HEK293 (cell line): Measurements from ENCODE around the gene SNUPN.

Experiments
- EGR2 ChIP-seq: fragments of 450-650 bp; formaldehyde crosslinking; IDR thresholded peaks from 2 replicates; pipeline ENCODE4 v1.5.1; 2016; ENCODE audit warnings: low read depth, missing biosample characterization, missing genetic modification characterization
- GLIS2 ChIP-seq: fragments of 450-650 bp; formaldehyde crosslinking; IDR thresholded peaks from 2 replicates; pipeline ENCODE4 v1.5.1; 2016; ENCODE audit warnings: missing biosample characterization, missing genetic modification characterization
- HOXD13 ChIP-seq: sonication (generic); formaldehyde crosslinking; IDR thresholded peaks from 2 replicates; pipeline ENCODE4 v1.8.0; 2022; ENCODE audit warnings: missing genetic modification reagents, borderline replicate concordance
- KLF1 ChIP-seq: fragments of 450-650 bp; formaldehyde crosslinking; IDR thresholded peaks from 2 replicates; pipeline ENCODE4 v1.5.1; 2016; ENCODE audit warnings: missing biosample characterization, missing genetic modification characterization
- KLF10 ChIP-seq: fragments of 450-650 bp; IDR thresholded peaks from 2 replicates; pipeline ENCODE4 v1.5.1; 2018; ENCODE audit warnings: missing biosample characterization, mild to moderate bottlenecking, missing genetic modification characterization
- PRDM10 ChIP-seq: fragments of 450-650 bp; formaldehyde crosslinking; IDR thresholded peaks from 2 replicates; pipeline ENCODE4 v1.5.1; 2016; ENCODE audit warnings: missing biosample characterization, missing genetic modification characterization
- PRDM6 ChIP-seq: fragments of 450-650 bp; formaldehyde crosslinking; IDR thresholded peaks from 2 replicates; pipeline ENCODE4 v1.5.1; 2017; ENCODE audit warnings: missing biosample characterization, missing genetic modification characterization
- SP2 ChIP-seq: fragments of 450-650 bp; formaldehyde crosslinking; IDR thresholded peaks from 2 replicates; pipeline ENCODE4 v1.5.1; 2016; ENCODE audit warnings: missing biosample characterization, missing genetic modification characterization
- SP7 ChIP-seq: fragments of 450-650 bp; formaldehyde crosslinking; IDR thresholded peaks from 2 replicates; pipeline ENCODE4 v1.5.1; 2016; ENCODE audit warnings: missing biosample characterization, missing genetic modification characterization
- ZBTB21 ChIP-seq: fragments of 450-650 bp; formaldehyde crosslinking; IDR thresholded peaks from 2 replicates; pipeline ENCODE4 v1.5.1; 2017; ENCODE audit warnings: missing biosample characterization, missing genetic modification characterization
- ZBTB7A ChIP-seq: fragments of 450-650 bp; formaldehyde crosslinking; IDR thresholded peaks from 2 replicates; pipeline ENCODE4 v1.5.1; 2016; ENCODE audit warnings: low read depth, missing biosample characterization, missing genetic modification characterization
- ZFP69B ChIP-seq: fragments of 450-650 bp; formaldehyde crosslinking; IDR thresholded peaks from 2 replicates; pipeline ENCODE4 v1.5.1; 2016; ENCODE audit warnings: missing biosample characterization, missing genetic modification characterization
- ZNF140 ChIP-seq: fragments of 450-650 bp; formaldehyde crosslinking; IDR thresholded peaks from 2 replicates; pipeline ENCODE4 v1.5.1; 2016; ENCODE audit warnings: missing biosample characterization, missing genetic modification characterization
- ZNF202 ChIP-seq: fragments of 450-650 bp; formaldehyde crosslinking; IDR thresholded peaks from 2 replicates; pipeline ENCODE4 v1.5.1; 2016; ENCODE audit warnings: missing biosample characterization, missing genetic modification characterization, borderline replicate concordance
- ZNF221 ChIP-seq: fragments of 450-650 bp; formaldehyde crosslinking; IDR thresholded peaks from 2 replicates; pipeline ENCODE4 v1.5.1; 2017; ENCODE audit warnings: missing biosample characterization, missing genetic modification characterization, borderline replicate concordance
- ZNF292 ChIP-seq: fragments of 450-650 bp; formaldehyde crosslinking; IDR thresholded peaks from 2 replicates; pipeline ENCODE4 v1.5.1; 2016; ENCODE audit warnings: low read depth, missing biosample characterization, missing genetic modification characterization, borderline replicate concordance
- ZNF366 ChIP-seq: fragments of 450-650 bp; formaldehyde crosslinking; conservative IDR thresholded peaks from 2 replicates; pipeline ENCODE4 v1.5.1; 2016; ENCODE audit warnings: missing biosample characterization, missing genetic modification characterization
- ZNF37A ChIP-seq: fragments of 450-650 bp; IDR thresholded peaks from 2 replicates; pipeline ENCODE4 v1.5.1; 2018; ENCODE audit warnings: missing biosample characterization, missing genetic modification characterization
- ZNF394 ChIP-seq: fragments of 450-650 bp; formaldehyde crosslinking; IDR thresholded peaks from 2 replicates; pipeline ENCODE4 v1.5.1; 2016; ENCODE audit warnings: missing biosample characterization, missing genetic modification characterization, mild to moderate bottlenecking, moderate library complexity, borderline replicate concordance
- ZNF433 ChIP-seq: fragments of 450-650 bp; formaldehyde crosslinking; IDR thresholded peaks from 2 replicates; pipeline ENCODE4 v1.5.1; 2016; ENCODE audit warnings: missing biosample characterization, missing genetic modification characterization, low read depth
- ZNF501 ChIP-seq: fragments of 450-650 bp; formaldehyde crosslinking; IDR thresholded peaks from 2 replicates; pipeline ENCODE4 v1.5.1; 2016; ENCODE audit warnings: missing biosample characterization, missing genetic modification characterization
- ZNF514 ChIP-seq: fragments of 450-650 bp; formaldehyde crosslinking; IDR thresholded peaks from 2 replicates; pipeline ENCODE4 v1.5.1; 2016; ENCODE audit warnings: missing biosample characterization, missing genetic modification characterization
- ZNF560 ChIP-seq: fragments of 450-650 bp; formaldehyde crosslinking; IDR thresholded peaks from 2 replicates; pipeline ENCODE4 v1.5.1; 2017; ENCODE audit warnings: missing biosample characterization, missing genetic modification characterization, borderline replicate concordance
- ZNF600 ChIP-seq: fragments of 450-650 bp; formaldehyde crosslinking; IDR thresholded peaks from 2 replicates; pipeline ENCODE4 v1.5.1; 2016; ENCODE audit warnings: missing biosample characterization, missing genetic modification characterization
- ZNF776 ChIP-seq: fragments of 450-650 bp; formaldehyde crosslinking; IDR thresholded peaks from 2 replicates; pipeline ENCODE4 v1.5.0; 2017; ENCODE audit warnings: missing biosample characterization, missing genetic modification characterization, borderline replicate concordance
- ZNF791 ChIP-seq: fragments of 450-650 bp; formaldehyde crosslinking; IDR thresholded peaks from 2 replicates; pipeline ENCODE4 v1.5.1; 2016; ENCODE audit warnings: missing biosample characterization, missing genetic modification characterization
- ZSCAN4 ChIP-seq: fragments of 450-650 bp; formaldehyde crosslinking; IDR thresholded peaks from 2 replicates; pipeline ENCODE4 v1.5.1; 2017; ENCODE audit warnings: missing biosample characterization, missing genetic modification characterization
- TF ChIP-seq, protein P1 (sequence below): fragments of 450-650 bp; IDR thresholded peaks from 2 replicates; pipeline ENCODE4 v1.5.1; 2018; ENCODE audit warnings: missing biosample characterization, mild to moderate bottlenecking, missing genetic modification characterization
- TF ChIP-seq, protein P2 (sequence below): sonication (generic); formaldehyde crosslinking; IDR thresholded peaks from 2 replicates; pipeline ENCODE4 v1.8.1; 2022; ENCODE audit warnings: mild to moderate bottlenecking, moderate library complexity, missing genetic modification reagents
- TF ChIP-seq, protein P3 (sequence below): fragments of 450-650 bp; formaldehyde crosslinking; IDR thresholded peaks from 2 replicates; pipeline ENCODE4 v1.5.1; 2016; ENCODE audit warnings: missing biosample characterization, missing genetic modification characterization

The SNUPN gene

GRCh38 chr15:75666823-75667501 lies 41.4 kb upstream of the SNUPN start (continued):
- TF ChIP-seq KLF10, result no peak
- TF ChIP-seq, protein P1, sequence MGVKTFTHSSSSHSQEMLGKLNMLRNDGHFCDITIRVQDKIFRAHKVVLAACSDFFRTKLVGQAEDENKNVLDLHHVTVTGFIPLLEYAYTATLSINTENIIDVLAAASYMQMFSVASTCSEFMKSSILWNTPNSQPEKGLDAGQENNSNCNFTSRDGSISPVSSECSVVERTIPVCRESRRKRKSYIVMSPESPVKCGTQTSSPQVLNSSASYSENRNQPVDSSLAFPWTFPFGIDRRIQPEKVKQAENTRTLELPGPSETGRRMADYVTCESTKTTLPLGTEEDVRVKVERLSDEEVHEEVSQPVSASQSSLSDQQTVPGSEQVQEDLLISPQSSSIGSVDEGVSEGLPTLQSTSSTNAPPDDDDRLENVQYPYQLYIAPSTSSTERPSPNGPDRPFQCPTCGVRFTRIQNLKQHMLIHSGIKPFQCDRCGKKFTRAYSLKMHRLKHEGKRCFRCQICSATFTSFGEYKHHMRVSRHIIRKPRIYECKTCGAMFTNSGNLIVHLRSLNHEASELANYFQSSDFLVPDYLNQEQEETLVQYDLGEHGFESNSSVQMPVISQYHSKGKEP (tag by site-specific recombination), result peak; percentile 73; the same call in 1 of the 2 replicates
- TF ChIP-seq GLIS2 (tag by site-specific recombination), result 0 out of 2 replicates have a peak, but pooled peaks have one; percentile 24
- no peak for TF ChIP-seq ZNF221 (tag by site-specific recombination)
- no peak for TF ChIP-seq ZFP69B (tag by site-specific recombination)
- no peak for TF ChIP-seq ZNF292 (tag by site-specific recombination)
- no peak for TF ChIP-seq ZNF514 (tag by site-specific recombination)
- TF ChIP-seq ZNF776, result no peak
- TF ChIP-seq, protein P2, sequence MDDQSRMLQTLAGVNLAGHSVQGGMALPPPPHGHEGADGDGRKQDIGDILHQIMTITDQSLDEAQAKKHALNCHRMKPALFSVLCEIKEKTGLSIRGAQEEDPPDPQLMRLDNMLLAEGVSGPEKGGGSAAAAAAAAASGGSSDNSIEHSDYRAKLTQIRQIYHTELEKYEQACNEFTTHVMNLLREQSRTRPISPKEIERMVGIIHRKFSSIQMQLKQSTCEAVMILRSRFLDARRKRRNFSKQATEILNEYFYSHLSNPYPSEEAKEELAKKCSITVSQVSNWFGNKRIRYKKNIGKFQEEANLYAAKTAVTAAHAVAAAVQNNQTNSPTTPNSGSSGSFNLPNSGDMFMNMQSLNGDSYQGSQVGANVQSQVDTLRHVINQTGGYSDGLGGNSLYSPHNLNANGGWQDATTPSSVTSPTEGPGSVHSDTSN (CRISPR knock-in tag), result 0 out of 2 replicates have a peak, but pooled peaks have one; percentile 24
- no peak for TF ChIP-seq ZNF140 (tag by site-specific recombination)
- peak; percentile 66 for TF ChIP-seq ZBTB21
- no peak for TF ChIP-seq ZNF501 (tag by site-specific recombination)
- TF ChIP-seq ZNF600 (tag by site-specific recombination), result peak; percentile 57; the same call in 1 of the 2 replicates
- no peak for TF ChIP-seq PRDM6 (tag by site-specific recombination)
- TF ChIP-seq ZNF37A (tag by site-specific recombination), result no peak
- no peak for TF ChIP-seq ZBTB7A
- TF ChIP-seq, protein P3, sequence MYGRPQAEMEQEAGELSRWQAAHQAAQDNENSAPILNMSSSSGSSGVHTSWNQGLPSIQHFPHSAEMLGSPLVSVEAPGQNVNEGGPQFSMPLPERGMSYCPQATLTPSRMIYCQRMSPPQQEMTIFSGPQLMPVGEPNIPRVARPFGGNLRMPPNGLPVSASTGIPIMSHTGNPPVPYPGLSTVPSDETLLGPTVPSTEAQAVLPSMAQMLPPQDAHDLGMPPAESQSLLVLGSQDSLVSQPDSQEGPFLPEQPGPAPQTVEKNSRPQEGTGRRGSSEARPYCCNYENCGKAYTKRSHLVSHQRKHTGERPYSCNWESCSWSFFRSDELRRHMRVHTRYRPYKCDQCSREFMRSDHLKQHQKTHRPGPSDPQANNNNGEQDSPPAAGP, result peak; percentile 95
- no peak for TF ChIP-seq ZNF394 (tag by site-specific recombination)
- peak; percentile 67 for TF ChIP-seq ZNF366
- 0 out of 2 replicates have a peak, but pooled peaks have one; percentile 42 for TF ChIP-seq SP7 (tag by site-specific recombination)
- no peak for TF ChIP-seq ZNF560 (tag by site-specific recombination)
- no peak for TF ChIP-seq ZSCAN4
- TF ChIP-seq KLF1, result peak; percentile 77
- TF ChIP-seq ZNF202 (tag by site-specific recombination), result no peak
- TF ChIP-seq HOXD13, result 0 out of 2 replicates have a peak, but pooled peaks have one; percentile 34
- TF ChIP-seq SP2 (tag by site-specific recombination), result 0 out of 2 replicates have a peak, but pooled peaks have one; percentile 4
- no peak for TF ChIP-seq ZNF791 (tag by site-specific recombination)
- peak; percentile 32; the same call in 1 of the 2 replicates for TF ChIP-seq PRDM10 (tag by site-specific recombination)
- TF ChIP-seq ZNF433 (tag by site-specific recombination), result no peak
- TF ChIP-seq EGR2, result no peak
